Lower leg skin (tissue), 3 donors: ENCODE results near the gene GPR31.

Experiments
- CTCF ChIP-seq, 3 donors: fragments of 450-650 bp; IDR thresholded peaks; one replicate each; pipeline ENCODE4 v1.5.1; 2016; ENCODE audit warnings: antibody characterized with exemption in 3 of 3, mild to moderate bottlenecking in 3 of 3, moderate library complexity in 2 of 3
- POLR2A ChIP-seq, 2 donors: fragments of 450-650 bp; IDR thresholded peaks; one replicate each; pipeline ENCODE4 v1.6.1; 2016 to 2017; ENCODE audit warnings: antibody characterized with exemption in 2 of 2, mild to moderate bottlenecking in 1 of 2, moderate library complexity in 1 of 2

GRCh38 chr6:167112421-167112820 is 45.4 kb downstream of the GPR31 start:
- TF ChIP-seq CTCF (IDR thresholded peaks at IDR 0.05) (no peak), POLR2A (IDR thresholded peaks at IDR 0.05) (no peak)
